Astrocyte (in vitro differentiated cells and primary cell): ENCODE results near the gene MYO9A. TPM values are rescaled to one million over a fixed set of nuclear protein-coding genes. Genes with fewer than 3 reads are reported as not detected.

Experiments
- DNase-seq: peaks from one replicate; pipeline ENCODE4 v3.0.0-alpha.2; 2010; ENCODE audit warnings: low read depth
- FAIRE-seq: peaks from 2 replicates; lab custom pipeline; 2011; peaks lifted over from hg19 to GRCh38; lab: Jason Lieb, UNC
- H2AFZ ChIP-seq: 2 replicates; pipeline ENCODE4 v1.6.0; 2012; ENCODE audit warnings: low read depth, low read length, inconsistent platforms
- H3K27ac ChIP-seq: 2 replicates; pipeline ENCODE4 v1.5.1; 2011; ENCODE audit warnings: low read depth, low read length, inconsistent platforms
- H3K27me3 ChIP-seq: 2 replicates; pipeline ENCODE4 v1.6.0; 2011; ENCODE audit warnings: low read length, inconsistent platforms; ENCODE audit not compliant: insufficient read depth
- H3K36me3 ChIP-seq: 2 replicates; pipeline ENCODE4 v1.5.1; 2011; ENCODE audit warnings: low read length, inconsistent platforms; ENCODE audit not compliant: insufficient read depth
- H3K4me1 ChIP-seq: 2 replicates; pipeline ENCODE4 v1.5.1; 2011; ENCODE audit warnings: low read length, inconsistent platforms; ENCODE audit not compliant: insufficient read depth
- H3K4me2 ChIP-seq: 2 replicates; pipeline ENCODE4 v1.6.0; 2012; ENCODE audit warnings: low read length, inconsistent platforms
- H3K4me3 ChIP-seq: 2 replicates; pipeline ENCODE4 v1.5.1; 2011; ENCODE audit warnings: low read depth, mild to moderate bottlenecking, low read length, inconsistent platforms; ENCODE audit not compliant: insufficient read depth
- H3K79me2 ChIP-seq: 2 replicates; pipeline ENCODE4 v1.6.0; 2012; ENCODE audit warnings: mild to moderate bottlenecking, low read length, inconsistent platforms; ENCODE audit not compliant: insufficient read depth
- H3K9ac ChIP-seq: 2 replicates; pipeline ENCODE4 v1.6.0; 2012; ENCODE audit warnings: mild to moderate bottlenecking, low read length, inconsistent platforms
- H3K9me3 ChIP-seq: 2 replicates; pipeline ENCODE4 v1.5.1; 2012; ENCODE audit warnings: low read depth, mild to moderate bottlenecking, low read length, inconsistent platforms; ENCODE audit not compliant: insufficient read depth
- H4K20me1 ChIP-seq: 2 replicates; pipeline ENCODE4 v1.6.0; 2012; ENCODE audit warnings: low read length, inconsistent platforms; ENCODE audit not compliant: insufficient read depth
- H3K27ac Mint-ChIP-seq: one replicate; pipeline ENCODE4 v1.8.0; 2021; ENCODE audit warnings: mild to moderate bottlenecking, mixed read lengths; ENCODE audit not compliant: unreplicated experiment
- H3K27me3 Mint-ChIP-seq: one replicate; pipeline ENCODE4 v1.8.0; 2021; ENCODE audit warnings: low read depth, mixed read lengths; ENCODE audit not compliant: unreplicated experiment
- H3K36me3 Mint-ChIP-seq: one replicate; pipeline ENCODE4 v1.8.0; 2021; ENCODE audit warnings: low read depth, mixed read lengths; ENCODE audit not compliant: unreplicated experiment
- H3K4me1 Mint-ChIP-seq: one replicate; pipeline ENCODE4 v1.8.0; 2021; ENCODE audit warnings: low read depth, mixed read lengths; ENCODE audit not compliant: unreplicated experiment
- H3K4me3 Mint-ChIP-seq: one replicate; pipeline ENCODE4 v1.8.0; 2021; ENCODE audit warnings: mild to moderate bottlenecking, moderate library complexity, mixed read lengths; ENCODE audit not compliant: unreplicated experiment
- H3K9me3 Mint-ChIP-seq: one replicate; pipeline ENCODE4 v1.8.0; 2021; ENCODE audit warnings: mild to moderate bottlenecking, mixed read lengths; ENCODE audit not compliant: unreplicated experiment
- CTCF ChIP-seq: IDR thresholded peaks from 2 replicates; pipeline ENCODE4 v1.5.1; 2011; ENCODE audit warnings: low read depth, mild to moderate bottlenecking, inconsistent platforms, low read length, moderate library complexity; ENCODE audit not compliant: insufficient read depth
- EZH2 ChIP-seq: IDR thresholded peaks from 2 replicates; pipeline ENCODE4 v1.6.1; 2012; ENCODE audit warnings: mild to moderate bottlenecking, low read length, inconsistent platforms; ENCODE audit not compliant: insufficient read depth
- total RNA-seq: library from RNA; stranded (reverse); gene quantifications from 2 replicates; pipeline ENCODE4 v1.2.1, GENCODE V29; 2021

The MYO9A gene
- total RNA-seq, 1 donor from 2014 or later: 26.4 TPM

GRCh38 chr15:71973366-71973765, 144.6 kb downstream of the MYO9A start:
- DNase-seq (no peak), FAIRE-seq (no peak)
- Mint-ChIP-seq H3K27me3 (no peaks in the 10 kb centered on the region), H3K27ac (no peak overlapping the region), H3K9me3 (no peaks in the 10 kb centered on the region), H3K36me3 (peaks cover 16% of the 10 kb centered on the region), H3K4me1 (no peaks in the 10 kb centered on the region), H3K4me3 (no peak overlapping the region)
- H3K4me3 ChIP-seq: no peak overlapping the region
- H3K27me3 ChIP-seq: no peaks in the 10 kb centered on the region
- no peak overlapping the region for H3K4me2 ChIP-seq
- no peaks in the 10 kb centered on the region for H3K79me2 ChIP-seq
- TF ChIP-seq CTCF (no peak), EZH2 (no peak)
- H2AFZ ChIP-seq: no peak overlapping the region
- no peak overlapping the region for H3K9ac ChIP-seq
- H3K4me1 ChIP-seq: no peaks in the 10 kb centered on the region
- no peaks in the 10 kb centered on the region for H3K9me3 ChIP-seq
- no peaks in the 10 kb centered on the region for H4K20me1 ChIP-seq
- H3K27ac ChIP-seq: no peak overlapping the region
- no peaks in the 10 kb centered on the region for H3K36me3 ChIP-seq

GRCh38 chr15:71971905-71972304, 146.0 kb downstream of the MYO9A start:
- Histone ChIP-seq H3K27me3 (no peaks in the 10 kb centered on the region), H3K27ac (no peak overlapping the region), H3K9ac (no peak overlapping the region), H3K79me2 (no peaks in the 10 kb centered on the region), H3K4me3 (no peak overlapping the region), H4K20me1 (no peaks in the 10 kb centered on the region), H2AFZ (no peak overlapping the region), H3K36me3 (peaks cover 4% of the 10 kb centered on the region), H3K4me2 (no peak overlapping the region), H3K4me1 (no peaks in the 10 kb centered on the region), H3K9me3 (no peaks in the 10 kb centered on the region)
- H3K27me3 Mint-ChIP-seq: no peaks in the 10 kb centered on the region
- no peaks in the 10 kb centered on the region for H3K9me3 Mint-ChIP-seq
- no peak for FAIRE-seq
- TF ChIP-seq CTCF: no peak
- no peak for TF ChIP-seq EZH2
- no peak overlapping the region for H3K4me3 Mint-ChIP-seq
- no peak overlapping the region for H3K27ac Mint-ChIP-seq
- H3K36me3 Mint-ChIP-seq: peaks cover 13% of the 10 kb centered on the region
- no peaks in the 10 kb centered on the region for H3K4me1 Mint-ChIP-seq
- DNase-seq: no peak

DNA sequence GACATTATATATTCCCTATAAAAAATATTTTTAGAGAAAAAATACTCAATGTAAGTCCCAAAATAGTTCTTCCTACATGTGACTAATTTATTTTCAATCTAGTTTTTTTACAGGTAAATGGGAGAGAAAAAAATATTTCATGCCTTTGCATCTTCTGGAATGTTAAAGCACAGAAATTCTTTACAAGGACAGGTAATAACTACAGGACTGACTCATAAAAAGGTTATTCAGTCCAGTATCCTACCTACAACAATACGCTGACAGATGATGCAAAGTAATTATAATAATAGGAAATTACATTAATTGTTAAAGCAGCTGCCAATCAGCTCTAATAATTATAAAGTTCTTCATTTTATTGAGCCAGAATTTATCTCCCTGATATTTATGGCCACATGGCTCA, 147.5 kb downstream of the MYO9A start:
- Histone ChIP-seq H3K79me2 (no peaks in the 10 kb centered on the region), H4K20me1 (no peaks in the 10 kb centered on the region), H3K4me2 (no peak overlapping the region), H3K27ac (no peak overlapping the region), H3K9ac (no peak overlapping the region), H2AFZ (no peak overlapping the region), H3K4me1 (no peaks in the 10 kb centered on the region), H3K36me3 (peaks cover 4% of the 10 kb centered on the region), H3K27me3 (no peaks in the 10 kb centered on the region), H3K4me3 (no peak overlapping the region), H3K9me3 (no peaks in the 10 kb centered on the region)
- no peak for DNase-seq
- TF ChIP-seq CTCF: no peak
- TF ChIP-seq EZH2: no peak
- FAIRE-seq: no peak
- Mint-ChIP-seq H3K27ac (no peak overlapping the region), H3K4me1 (no peaks in the 10 kb centered on the region), H3K36me3 (peaks cover 9% of the 10 kb centered on the region), H3K27me3 (no peaks in the 10 kb centered on the region), H3K9me3 (no peaks in the 10 kb centered on the region), H3K4me3 (no peak overlapping the region)
